ENCODE results near the gene SEMA3F.

SEMA3F gene

DNA sequence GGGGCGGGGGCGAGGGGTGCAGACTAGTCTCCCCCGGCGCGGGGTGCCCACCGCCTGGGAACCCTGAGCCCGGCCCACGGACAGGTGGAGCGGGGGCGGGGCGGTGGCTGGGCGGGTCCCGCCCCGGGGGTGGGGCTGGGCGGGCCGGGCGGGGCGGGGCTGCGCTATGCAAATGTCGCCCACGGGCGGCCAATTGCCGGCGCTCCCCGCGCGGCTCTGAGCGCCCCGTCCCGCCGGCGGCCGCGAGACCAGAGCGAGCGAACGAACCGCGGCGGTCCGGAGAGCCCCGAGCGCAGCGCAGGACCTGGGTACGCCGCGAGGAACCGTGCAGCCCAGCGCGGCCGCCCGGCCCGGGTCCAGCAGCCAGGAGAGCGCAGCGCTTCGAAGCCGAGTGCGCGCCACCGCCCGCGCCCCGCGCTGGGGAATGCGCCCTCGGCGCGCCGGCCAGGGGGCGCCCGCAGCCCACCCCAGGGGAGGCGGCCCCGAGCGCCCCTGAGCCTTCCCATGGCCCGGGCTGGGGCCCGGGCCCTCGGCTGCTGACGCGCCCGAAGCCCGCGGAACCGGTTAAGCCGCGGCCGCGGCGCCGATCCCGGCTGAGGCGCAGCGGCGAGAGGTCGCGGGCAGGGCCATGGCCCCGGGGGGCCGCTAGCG is at the start of gene SEMA3F:
TSS of gene SEMA3F (plus strand) at position 485 of the 651 bp plus-strand sequence. CDS start 4,299 bp downstream, outside the sequence.
- DNase-seq (ENCODE audit: low spot score): peak; percentile 55

- DNase-seq (ENCODE audit: low spot score): no peak
These were observed 43.4 kb upstream of the SEMA3F start for GRCh38 chr3:50111757-50112156.

- DNase-seq (ENCODE audit: low spot score): no peak
These were observed 42.7 kb upstream of the SEMA3F start for GRCh38 chr3:50112462-50112861.

GRCh38 chr3:50117120-50117519 is 38.0 kb upstream of the SEMA3F start:
- DNase-seq (ENCODE audit: low spot score): no peak

DNA sequence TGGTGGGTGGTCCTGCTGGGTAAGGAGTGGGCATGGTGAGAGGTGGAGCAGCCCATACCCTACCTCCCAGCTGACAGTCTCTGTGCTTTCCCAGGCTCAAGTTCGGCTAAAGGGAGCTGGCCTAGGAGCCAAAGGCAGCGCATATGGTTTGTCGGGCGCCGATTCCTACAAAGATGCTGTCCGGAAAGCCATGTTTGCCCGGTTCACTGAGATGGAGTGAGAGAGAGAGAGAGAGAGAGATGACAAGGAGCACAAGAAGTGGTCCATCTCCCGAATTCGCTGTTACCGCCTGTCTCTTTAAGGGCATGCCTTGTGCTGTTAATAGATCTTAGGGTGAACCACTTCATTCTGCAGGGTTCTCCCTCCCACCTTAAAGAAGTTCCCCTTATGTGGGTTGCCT is 36.9 kb upstream of the SEMA3F start:
- DNase-seq (ENCODE audit: low spot score): no peak

- DNase-seq (ENCODE audit: low spot score): no peak
These were observed 35.3 kb upstream of the SEMA3F start for GRCh38 chr3:50119786-50120185.

DNA sequence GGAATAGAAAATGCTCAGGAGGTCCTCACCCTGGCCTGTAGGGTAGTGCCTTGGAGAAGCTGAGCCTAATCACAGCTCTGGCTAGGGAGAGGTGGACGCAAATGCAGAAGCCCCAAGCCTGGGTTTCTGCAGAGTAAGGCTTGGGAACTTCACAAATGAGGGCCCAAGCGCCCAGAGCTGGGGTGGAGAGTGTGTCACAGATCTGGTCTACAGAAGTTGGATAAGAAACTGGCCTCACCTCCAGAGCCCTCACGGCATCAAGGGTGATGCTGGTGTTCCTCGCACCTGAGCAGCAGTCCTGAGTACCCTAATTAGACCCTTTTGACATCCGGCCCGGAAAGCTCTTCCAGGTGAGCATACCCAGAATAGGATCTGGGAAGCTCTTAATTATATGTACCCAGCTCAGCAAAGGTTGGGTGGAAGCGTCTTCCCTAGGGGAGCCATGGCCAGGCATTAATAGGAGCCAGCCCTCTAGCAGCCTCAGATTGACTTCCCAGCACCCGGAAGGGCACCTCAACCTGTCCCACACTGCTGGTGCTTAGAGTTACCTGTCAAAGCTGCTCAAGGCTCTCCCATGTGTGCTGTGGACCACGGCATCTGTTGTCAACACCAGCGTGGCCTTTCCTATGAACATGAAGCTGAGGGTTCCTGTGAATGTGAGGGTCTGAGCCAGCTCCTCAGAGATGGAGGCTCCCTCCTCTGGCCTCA is 34.6 kb upstream of the SEMA3F start:
- DNase-seq (ENCODE audit: low spot score): no peak

- peak; percentile 77 for DNase-seq (ENCODE audit: low spot score)
These were observed 33.8 kb upstream of the SEMA3F start for GRCh38 chr3:50121072-50122032.

GRCh38 chr3:50122071-50122470 is 33.1 kb upstream of the SEMA3F start:
- no peak for DNase-seq (ENCODE audit: low spot score)

DNA sequence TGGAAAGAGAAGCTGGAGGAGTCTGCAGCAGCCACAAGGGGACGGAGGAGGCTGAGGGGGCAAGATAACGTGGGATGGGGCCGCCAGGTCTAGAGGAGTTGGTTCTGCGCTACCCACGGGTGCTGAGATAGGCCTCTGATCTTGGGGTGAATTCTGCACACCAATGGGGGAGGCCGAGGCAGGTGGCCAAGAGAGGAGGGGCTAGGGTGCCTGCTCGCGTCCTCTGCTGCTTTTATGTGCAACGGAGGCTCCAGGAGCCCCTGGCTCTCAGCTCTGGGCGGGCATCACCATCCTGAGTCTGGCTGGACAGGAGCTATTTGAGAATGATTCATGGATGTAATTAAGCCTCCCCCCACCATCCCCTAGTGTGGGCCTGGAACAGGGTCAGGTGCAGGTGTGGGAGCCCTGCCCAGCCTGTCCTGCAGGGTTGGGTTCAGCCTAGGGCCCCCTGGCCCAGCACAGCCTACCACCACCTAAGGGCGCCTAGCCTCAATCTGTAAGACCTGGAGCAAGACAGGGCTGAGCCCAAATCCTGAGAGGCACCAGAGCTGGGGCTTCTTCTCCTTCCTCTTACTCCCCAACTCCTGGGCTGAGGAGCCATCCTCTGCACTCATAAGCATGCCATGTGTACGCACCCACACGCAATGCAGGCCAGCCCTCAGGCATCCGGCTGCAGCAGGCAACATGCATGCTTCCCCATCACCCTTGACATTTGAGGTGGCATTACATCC is 32.3 kb upstream of the SEMA3F start:
- DNase-seq (ENCODE audit: low spot score): no peak

DNA sequence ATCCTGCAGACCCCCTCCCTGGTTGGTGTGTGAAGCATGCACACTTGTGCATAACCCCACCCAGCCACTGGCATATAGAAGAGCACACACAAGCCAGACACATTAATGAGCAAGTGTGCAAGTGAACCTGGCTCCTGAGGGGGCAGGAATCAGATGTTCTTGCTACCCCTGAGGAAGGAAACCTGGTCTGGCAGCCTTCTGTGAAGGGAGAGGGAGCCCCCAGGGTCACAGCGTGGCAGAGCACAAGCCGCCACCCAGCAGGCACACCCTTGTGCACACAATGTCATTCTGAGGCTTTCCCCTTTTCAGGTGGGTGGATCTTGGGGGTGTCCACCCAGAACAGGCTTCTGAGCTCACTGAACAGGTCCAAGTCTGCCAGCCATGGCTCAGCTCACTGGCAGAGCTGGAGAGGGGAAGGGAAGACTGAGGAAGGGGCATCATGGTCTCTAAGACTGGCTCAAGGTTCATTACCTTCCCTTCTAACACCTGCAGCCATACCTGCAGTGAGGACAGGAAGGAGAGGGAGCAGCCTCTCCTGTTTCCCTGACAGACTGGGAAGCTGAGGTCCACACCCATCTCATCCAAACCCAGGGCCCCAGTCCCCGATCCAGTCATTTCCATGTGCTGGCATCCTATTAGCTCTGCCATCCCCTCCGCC is 31.6 kb upstream of the SEMA3F start:
- no peak for DNase-seq (ENCODE audit: low spot score)

GRCh38 chr3:50124052-50124799 is 30.9 kb upstream of the SEMA3F start:
- no peak for DNase-seq (ENCODE audit: low spot score)

- DNase-seq (ENCODE audit: low spot score): no peak
These were observed 30.3 kb upstream of the SEMA3F start for GRCh38 chr3:50124800-50125178.

DNA sequence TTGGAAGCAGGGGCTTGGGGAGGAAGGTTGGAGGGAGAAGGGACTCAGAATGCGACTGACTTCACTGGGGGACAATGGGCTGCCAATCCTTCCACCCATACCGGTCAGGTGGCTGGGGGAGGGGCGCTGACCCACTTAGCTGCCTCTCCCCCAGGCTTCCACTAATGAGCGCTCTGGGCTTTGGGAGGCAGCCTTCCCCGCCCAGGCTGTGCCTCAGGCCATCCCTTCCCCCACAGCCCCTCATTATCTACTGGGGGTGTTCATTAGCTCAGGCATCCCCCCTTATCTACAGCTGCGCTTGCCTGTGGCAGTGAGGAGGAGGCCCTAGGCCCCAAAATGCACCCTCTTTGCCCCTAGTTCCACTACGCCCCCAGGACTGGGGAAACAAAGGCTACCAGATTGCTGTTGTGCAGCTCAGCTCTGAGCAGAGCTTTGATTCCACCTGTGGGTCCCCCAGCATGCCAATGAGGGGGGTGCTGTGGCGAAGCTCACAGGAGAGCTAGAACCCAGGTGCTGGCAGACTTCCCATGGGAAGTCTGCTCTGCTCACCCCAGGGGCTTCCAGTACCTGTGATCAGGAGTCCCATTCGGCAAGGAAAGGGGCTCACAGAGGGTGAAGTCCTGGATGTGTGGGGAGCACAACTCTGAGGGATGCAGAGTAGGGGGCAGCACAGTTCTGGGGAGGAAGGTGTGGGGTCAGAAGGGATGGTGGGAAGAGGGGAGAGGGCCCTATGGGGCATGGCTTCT is 29.4 kb upstream of the SEMA3F start:
- DNase-seq (ENCODE audit: low spot score): no peak

DNA sequence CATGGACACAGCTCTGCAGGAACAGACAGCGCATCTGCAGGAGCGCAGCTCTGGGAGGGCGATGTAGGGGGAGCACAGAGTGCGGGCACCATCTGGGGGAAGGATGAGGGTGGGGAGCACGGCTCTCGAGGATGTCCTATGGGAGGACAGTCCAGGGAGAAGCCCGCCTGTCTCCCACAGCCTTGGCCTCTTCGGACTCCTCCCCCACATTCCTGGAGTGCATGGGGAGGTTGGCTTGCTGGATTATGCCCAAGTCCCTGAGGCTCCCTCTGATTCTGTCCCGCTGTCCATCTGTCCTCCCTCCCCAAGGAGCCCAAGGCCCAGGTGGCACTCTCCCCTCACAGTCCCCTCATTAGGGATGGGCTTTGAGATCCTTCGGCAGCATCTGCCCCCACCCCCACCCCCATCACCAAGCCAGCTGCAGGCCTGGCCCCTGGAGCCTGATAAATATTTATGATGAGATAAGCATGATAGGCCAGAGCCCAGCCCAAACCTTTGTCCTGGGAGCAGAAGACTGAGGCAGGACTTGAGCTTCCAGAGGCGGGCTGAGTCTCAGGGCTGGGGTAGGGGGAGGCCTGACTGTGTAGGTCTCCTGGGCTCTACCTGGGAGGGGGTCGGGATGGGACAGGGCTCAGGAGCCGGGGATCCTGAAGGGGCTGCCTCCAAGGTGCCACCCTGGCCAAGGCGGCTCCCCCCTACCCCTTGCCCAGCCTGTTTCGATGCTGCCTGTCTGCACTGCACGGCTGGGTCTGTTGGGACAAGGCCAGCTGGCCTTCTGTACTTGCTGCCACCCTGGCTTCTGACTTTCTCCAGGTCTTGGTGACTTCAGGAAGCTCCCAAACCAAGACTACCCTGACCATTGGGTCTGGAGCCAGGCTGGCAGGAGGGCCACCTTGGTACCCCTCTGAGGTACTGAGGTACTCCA is 28.6 kb upstream of the SEMA3F start:
- DNase-seq (ENCODE audit: low spot score): no peak

DNA sequence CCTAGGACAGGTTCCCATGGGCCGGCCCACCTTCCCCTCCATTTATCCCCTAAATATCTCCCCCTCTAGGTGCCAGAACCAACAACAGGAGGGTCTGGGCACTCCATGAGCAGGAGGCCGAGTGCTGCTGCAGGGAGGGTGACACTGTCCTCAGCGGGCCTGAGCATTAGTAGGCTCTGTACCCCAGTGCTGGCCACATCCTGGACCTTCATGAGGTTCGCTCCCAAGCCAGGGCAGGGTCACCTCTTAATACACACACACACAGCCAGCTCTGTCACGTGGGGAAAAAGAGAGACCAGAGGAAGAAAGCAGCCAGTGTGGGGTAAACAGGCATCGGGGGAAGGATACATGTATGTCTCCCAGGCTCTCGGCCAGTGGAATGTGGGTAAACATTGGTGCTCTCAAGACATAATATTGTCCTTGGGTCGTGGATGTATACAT is 27.9 kb upstream of the SEMA3F start:
- no peak for DNase-seq (ENCODE audit: low spot score)

DNA sequence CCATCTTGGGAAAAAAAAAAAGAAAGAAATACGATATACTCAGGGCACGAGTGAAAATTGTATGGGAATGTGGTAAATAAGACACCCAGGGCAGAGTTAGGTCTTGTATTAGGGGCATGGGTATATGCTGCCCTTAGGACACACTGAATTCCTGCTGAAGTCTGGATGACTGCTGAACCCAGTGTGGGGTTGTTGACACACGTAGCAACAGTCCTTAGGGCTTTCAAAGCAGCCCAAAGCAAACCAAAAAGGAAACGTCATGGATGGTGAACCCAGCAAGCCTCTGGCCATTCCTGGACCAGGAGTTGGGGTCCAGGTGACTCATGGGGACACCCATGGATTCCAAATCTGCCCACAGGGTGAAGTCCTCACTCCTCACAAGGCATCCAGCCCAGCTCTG is 27.1 kb upstream of the SEMA3F start:
- DNase-seq (ENCODE audit: low spot score): no peak

GRCh38 chr3:50130436-50130835 is 24.7 kb upstream of the SEMA3F start:
- no peak for DNase-seq (ENCODE audit: low spot score)
